Measurements from ENCODE around the gene IQCE. TPM values are rescaled to one million over a fixed set of nuclear protein-coding genes. Genes with fewer than 3 reads are reported as not detected.
A peak's percentile ranks its signal among the peaks of the same experiment; 100 is the strongest.

IQCE gene
- total and polyA plus RNA-seq, 10 of the 15 experiments (the other 5 are each of a cell fraction or from before 2014, with no cell fraction given): 0.37 to 8.1 (median 3.7) TPM

GRCh38 chr7:2633538-2634266 is 74.9 kb downstream of the IQCE start (continued):
- TF ChIP-seq MLLT1 (IDR thresholded peaks at IDR 0.05) (peak; percentile 23; the same call in 1 of the 2 replicates), RAD51 (IDR thresholded peaks at IDR 0.05) (no peak), HDGF (IDR thresholded peaks at IDR 0.05) (no peak), JUNB (IDR thresholded peaks at IDR 0.05) (no peak), MEF2B (IDR thresholded peaks at IDR 0.05; ENCODE audit: partially characterized antibody, poor library complexity, severe bottlenecking) (no peak), FOXM1 (IDR thresholded peaks at IDR 0.05; ENCODE audit: low read depth, low read length) (no peak), EED (IDR thresholded peaks at IDR 0.05; ENCODE audit: low read depth) (no peak), HDAC2 (IDR thresholded peaks at IDR 0.05) (no peak), ZZZ3 (IDR thresholded peaks at IDR 0.05; ENCODE audit: control insufficient read depth, insufficient read length, low read depth) (no peak), CHD1 (IDR thresholded peaks at IDR 0.05; ENCODE audit: low read depth, low read length) (no peak), REST (IDR thresholded peaks at IDR 0.05; ENCODE audit: low read depth, low read length) (no peak), NRF1 (conservative IDR thresholded peaks at IDR 0.05; ENCODE audit: low read depth, low read length) (0 out of 2 replicates have a peak, but pooled peaks have one; percentile 16), PML (IDR thresholded peaks at IDR 0.05; ENCODE audit: low read length) (no peak), IRF4 (IDR thresholded peaks at IDR 0.05; ENCODE audit: low read depth, low read length) (no peak), IKZF2 (IDR thresholded peaks at IDR 0.05) (no peak), ZNF207 (IDR thresholded peaks at IDR 0.05; ENCODE audit: borderline replicate concordance) (0 out of 2 replicates have a peak, but pooled peaks have one; percentile 19), CHD4 (IDR thresholded peaks at IDR 0.05) (no peak), BCL3 (IDR thresholded peaks at IDR 0.05; ENCODE audit: borderline replicate concordance, insufficient read depth, low read depth, low read length, poor library complexity, severe bottlenecking) (no peak), ZNF217 (IDR thresholded peaks at IDR 0.05) (no peak), STAT1 (conservative IDR thresholded peaks at IDR 0.05) (no peak), SREBF1 (IDR thresholded peaks at IDR 0.05; ENCODE audit: low read length) (no peak)
- TF ChIP-seq, protein P1, sequence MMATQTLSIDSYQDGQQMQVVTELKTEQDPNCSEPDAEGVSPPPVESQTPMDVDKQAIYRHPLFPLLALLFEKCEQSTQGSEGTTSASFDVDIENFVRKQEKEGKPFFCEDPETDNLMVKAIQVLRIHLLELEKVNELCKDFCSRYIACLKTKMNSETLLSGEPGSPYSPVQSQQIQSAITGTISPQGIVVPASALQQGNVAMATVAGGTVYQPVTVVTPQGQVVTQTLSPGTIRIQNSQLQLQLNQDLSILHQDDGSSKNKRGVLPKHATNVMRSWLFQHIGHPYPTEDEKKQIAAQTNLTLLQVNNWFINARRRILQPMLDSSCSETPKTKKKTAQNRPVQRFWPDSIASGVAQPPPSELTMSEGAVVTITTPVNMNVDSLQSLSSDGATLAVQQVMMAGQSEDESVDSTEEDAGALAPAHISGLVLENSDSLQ (IDR thresholded peaks at IDR 0.05): no peak
- TF ChIP-seq, protein P2, sequence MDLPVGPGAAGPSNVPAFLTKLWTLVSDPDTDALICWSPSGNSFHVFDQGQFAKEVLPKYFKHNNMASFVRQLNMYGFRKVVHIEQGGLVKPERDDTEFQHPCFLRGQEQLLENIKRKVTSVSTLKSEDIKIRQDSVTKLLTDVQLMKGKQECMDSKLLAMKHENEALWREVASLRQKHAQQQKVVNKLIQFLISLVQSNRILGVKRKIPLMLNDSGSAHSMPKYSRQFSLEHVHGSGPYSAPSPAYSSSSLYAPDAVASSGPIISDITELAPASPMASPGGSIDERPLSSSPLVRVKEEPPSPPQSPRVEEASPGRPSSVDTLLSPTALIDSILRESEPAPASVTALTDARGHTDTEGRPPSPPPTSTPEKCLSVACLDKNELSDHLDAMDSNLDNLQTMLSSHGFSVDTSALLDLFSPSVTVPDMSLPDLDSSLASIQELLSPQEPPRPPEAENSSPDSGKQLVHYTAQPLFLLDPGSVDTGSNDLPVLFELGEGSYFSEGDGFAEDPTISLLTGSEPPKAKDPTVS (IDR thresholded peaks at IDR 0.05; ENCODE audit: low read depth, low read length): no peak
